ENCODE data around the gene PDE4C. TPM values are rescaled to one million over a fixed set of nuclear protein-coding genes. Genes with fewer than 3 reads are reported as not detected.

PDE4C gene
- total and polyA plus RNA-seq, 10 of the 15 experiments (the other 5 are each of a cell fraction or from before 2014, with no cell fraction given): 0.08 to 0.73 (median 0.34) TPM

DNA sequence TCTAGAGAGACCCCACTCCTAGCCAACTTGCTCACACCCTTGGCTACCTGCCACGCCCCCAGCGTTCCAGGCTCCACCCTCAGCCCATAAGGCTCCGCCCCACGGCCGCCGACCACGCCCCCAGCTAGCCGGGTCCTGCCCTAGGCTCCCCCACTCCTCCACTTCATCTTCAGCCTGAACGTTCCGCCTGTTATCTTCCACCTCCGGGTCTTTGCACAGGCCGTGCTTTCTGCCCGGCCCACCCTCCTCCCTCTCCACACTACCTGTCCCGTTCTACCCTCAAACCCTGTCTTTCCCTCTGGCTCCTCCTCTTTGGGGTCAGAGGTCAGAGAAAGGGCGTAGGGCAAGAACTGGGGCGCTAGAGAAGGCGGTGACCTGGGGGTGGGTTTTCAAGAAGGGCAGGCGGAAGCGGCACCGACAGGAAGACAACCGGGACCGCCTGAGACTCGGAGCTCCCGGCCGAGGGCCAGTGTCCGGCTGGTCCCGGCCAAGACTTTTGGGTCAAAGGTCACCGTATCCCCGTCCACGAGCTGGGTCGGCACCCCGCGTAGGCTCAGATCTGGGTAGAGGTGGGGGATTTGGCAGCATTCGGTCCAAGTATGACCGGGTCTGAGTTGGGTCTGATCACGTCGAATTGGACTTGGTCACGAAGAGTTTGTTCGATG lies 2.2 kb downstream of the PDE4C start (continued):
- TF ChIP-seq, protein P1, sequence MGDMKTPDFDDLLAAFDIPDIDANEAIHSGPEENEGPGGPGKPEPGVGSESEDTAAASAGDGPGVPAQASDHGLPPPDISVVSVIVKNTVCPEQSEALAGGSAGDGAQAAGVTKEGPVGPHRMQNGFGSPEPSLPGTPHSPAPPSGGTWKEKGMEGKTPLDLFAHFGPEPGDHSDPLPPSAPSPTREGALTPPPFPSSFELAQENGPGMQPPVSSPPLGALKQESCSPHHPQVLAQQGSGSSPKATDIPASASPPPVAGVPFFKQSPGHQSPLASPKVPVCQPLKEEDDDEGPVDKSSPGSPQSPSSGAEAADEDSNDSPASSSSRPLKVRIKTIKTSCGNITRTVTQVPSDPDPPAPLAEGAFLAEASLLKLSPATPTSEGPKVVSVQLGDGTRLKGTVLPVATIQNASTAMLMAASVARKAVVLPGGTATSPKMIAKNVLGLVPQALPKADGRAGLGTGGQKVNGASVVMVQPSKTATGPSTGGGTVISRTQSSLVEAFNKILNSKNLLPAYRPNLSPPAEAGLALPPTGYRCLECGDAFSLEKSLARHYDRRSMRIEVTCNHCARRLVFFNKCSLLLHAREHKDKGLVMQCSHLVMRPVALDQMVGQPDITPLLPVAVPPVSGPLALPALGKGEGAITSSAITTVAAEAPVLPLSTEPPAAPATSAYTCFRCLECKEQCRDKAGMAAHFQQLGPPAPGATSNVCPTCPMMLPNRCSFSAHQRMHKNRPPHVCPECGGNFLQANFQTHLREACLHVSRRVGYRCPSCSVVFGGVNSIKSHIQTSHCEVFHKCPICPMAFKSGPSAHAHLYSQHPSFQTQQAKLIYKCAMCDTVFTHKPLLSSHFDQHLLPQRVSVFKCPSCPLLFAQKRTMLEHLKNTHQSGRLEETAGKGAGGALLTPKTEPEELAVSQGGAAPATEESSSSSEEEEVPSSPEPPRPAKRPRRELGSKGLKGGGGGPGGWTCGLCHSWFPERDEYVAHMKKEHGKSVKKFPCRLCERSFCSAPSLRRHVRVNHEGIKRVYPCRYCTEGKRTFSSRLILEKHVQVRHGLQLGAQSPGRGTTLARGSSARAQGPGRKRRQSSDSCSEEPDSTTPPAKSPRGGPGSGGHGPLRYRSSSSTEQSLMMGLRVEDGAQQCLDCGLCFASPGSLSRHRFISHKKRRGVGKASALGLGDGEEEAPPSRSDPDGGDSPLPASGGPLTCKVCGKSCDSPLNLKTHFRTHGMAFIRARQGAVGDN (IDR thresholded peaks at IDR 0.05): peak; percentile 27; the same call in 1 of the 2 replicates
- TF ChIP-seq, protein P2, sequence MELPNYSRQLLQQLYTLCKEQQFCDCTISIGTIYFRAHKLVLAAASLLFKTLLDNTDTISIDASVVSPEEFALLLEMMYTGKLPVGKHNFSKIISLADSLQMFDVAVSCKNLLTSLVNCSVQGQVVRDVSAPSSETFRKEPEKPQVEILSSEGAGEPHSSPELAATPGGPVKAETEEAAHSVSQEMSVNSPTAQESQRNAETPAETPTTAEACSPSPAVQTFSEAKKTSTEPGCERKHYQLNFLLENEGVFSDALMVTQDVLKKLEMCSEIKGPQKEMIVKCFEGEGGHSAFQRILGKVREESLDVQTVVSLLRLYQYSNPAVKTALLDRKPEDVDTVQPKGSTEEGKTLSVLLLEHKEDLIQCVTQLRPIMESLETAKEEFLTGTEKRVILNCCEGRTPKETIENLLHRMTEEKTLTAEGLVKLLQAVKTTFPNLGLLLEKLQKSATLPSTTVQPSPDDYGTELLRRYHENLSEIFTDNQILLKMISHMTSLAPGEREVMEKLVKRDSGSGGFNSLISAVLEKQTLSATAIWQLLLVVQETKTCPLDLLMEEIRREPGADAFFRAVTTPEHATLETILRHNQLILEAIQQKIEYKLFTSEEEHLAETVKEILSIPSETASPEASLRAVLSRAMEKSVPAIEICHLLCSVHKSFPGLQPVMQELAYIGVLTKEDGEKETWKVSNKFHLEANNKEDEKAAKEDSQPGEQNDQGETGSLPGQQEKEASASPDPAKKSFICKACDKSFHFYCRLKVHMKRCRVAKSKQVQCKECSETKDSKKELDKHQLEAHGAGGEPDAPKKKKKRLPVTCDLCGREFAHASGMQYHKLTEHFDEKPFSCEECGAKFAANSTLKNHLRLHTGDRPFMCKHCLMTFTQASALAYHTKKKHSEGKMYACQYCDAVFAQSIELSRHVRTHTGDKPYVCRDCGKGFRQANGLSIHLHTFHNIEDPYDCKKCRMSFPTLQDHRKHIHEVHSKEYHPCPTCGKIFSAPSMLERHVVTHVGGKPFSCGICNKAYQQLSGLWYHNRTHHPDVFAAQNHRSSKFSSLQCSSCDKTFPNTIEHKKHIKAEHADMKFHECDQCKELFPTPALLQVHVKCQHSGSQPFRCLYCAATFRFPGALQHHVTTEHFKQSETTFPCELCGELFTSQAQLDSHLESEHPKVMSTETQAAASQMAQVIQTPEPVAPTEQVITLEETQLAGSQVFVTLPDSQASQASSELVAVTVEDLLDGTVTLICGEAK (IDR thresholded peaks at IDR 0.05; ENCODE audit: borderline replicate concordance): peak; percentile 47; the same call in 1 of the 2 replicates
- peak; percentile 72 for TF ChIP-seq NR2C2 (IDR thresholded peaks at IDR 0.05; ENCODE audit: borderline replicate concordance, control insufficient read depth, insufficient read length, low read depth)
- TF ChIP-seq, protein P3, sequence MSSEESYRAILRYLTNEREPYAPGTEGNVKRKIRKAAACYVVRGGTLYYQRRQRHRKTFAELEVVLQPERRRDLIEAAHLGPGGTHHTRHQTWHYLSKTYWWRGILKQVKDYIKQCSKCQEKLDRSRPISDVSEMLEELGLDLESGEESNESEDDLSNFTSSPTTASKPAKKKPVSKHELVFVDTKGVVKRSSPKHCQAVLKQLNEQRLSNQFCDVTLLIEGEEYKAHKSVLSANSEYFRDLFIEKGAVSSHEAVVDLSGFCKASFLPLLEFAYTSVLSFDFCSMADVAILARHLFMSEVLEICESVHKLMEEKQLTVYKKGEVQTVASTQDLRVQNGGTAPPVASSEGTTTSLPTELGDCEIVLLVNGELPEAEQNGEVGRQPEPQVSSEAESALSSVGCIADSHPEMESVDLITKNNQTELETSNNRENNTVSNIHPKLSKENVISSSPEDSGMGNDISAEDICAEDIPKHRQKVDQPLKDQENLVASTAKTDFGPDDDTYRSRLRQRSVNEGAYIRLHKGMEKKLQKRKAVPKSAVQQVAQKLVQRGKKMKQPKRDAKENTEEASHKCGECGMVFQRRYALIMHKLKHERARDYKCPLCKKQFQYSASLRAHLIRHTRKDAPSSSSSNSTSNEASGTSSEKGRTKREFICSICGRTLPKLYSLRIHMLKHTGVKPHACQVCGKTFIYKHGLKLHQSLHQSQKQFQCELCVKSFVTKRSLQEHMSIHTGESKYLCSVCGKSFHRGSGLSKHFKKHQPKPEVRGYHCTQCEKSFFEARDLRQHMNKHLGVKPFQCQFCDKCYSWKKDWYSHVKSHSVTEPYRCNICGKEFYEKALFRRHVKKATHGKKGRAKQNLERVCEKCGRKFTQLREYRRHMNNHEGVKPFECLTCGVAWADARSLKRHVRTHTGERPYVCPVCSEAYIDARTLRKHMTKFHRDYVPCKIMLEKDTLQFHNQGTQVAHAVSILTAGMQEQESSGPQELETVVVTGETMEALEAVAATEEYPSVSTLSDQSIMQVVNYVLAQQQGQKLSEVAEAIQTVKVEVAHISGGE (CRISPR knock-in tag; IDR thresholded peaks at IDR 0.05): peak; percentile 67
